Natural killer cell (primary cell): ENCODE results near the gene NCF4. TPM values are rescaled to one million over a fixed set of nuclear protein-coding genes. Genes with fewer than 3 reads are reported as not detected.

Experiments
- ATAC-seq, 3 donors: fragments of 150-1000 bp in 2 of 3; fragments of 200-7000 bp in 1 of 3; cut with Tn5 transposase; 1 replicate in 1 of 3; 2 replicates in 2 of 3; pipeline ENCODE4 v1.10.0; 2021; ENCODE audit warnings: mild to moderate bottlenecking in 2 of 3, moderate library complexity in 2 of 3
- DNase-seq, 2 donors: peaks; one replicate each; pipeline versions ENCODE4 v3.0.0 to v3.0.0-alpha.2; 2013 to 2021; ENCODE audit warnings: mixed read lengths in 1 of 2
- H3K27ac ChIP-seq: one replicate; pipeline ENCODE4 v1.5.1; 2013; ENCODE audit warnings: mild to moderate bottlenecking, low read length
- H3K27me3 ChIP-seq: one replicate; pipeline ENCODE4 v1.6.1; 2013; ENCODE audit warnings: low read length; ENCODE audit not compliant: control insufficient read depth, insufficient read depth
- H3K36me3 ChIP-seq: one replicate; pipeline ENCODE4 v1.6.1; 2013; ENCODE audit warnings: low read length; ENCODE audit not compliant: control insufficient read depth, insufficient read depth
- H3K4me1 ChIP-seq: one replicate; pipeline ENCODE4 v1.6.1; 2013; ENCODE audit warnings: low read length; ENCODE audit not compliant: control insufficient read depth, insufficient read depth
- H3K4me3 ChIP-seq: one replicate; pipeline ENCODE4 v1.5.1; 2013; ENCODE audit warnings: low read length
- H3K9me3 ChIP-seq: one replicate; pipeline ENCODE4 v1.6.1; 2013; ENCODE audit warnings: low read length; ENCODE audit not compliant: control insufficient read depth, insufficient read depth
- H3K27ac Mint-ChIP-seq, 2 donors: one replicate each; pipeline ENCODE4 v1.8.0; 2022; ENCODE audit warnings: mild to moderate bottlenecking in 2 of 2, mixed read lengths in 2 of 2, moderate library complexity in 1 of 2
- H3K27me3 Mint-ChIP-seq, 2 donors: one replicate each; pipeline ENCODE4 v1.8.0; 2022; ENCODE audit warnings: low read depth in 2 of 2, mixed read lengths in 2 of 2
- H3K36me3 Mint-ChIP-seq: one replicate; pipeline ENCODE4 v1.8.0; 2022; ENCODE audit warnings: mixed read lengths
- H3K4me1 Mint-ChIP-seq, 2 donors: one replicate each; pipeline ENCODE4 v1.8.0; 2022; ENCODE audit warnings: mixed read lengths in 2 of 2
- H3K4me3 Mint-ChIP-seq: one replicate; pipeline ENCODE4 v1.8.0; 2022; ENCODE audit warnings: mild to moderate bottlenecking, moderate library complexity, mixed read lengths
- H3K9me3 Mint-ChIP-seq, 2 donors: one replicate each; pipeline ENCODE4 v1.8.0; 2022; ENCODE audit warnings: mixed read lengths in 2 of 2
- WGBS: methylation state at CpG from one replicate; pipeline ENCODE4 v1.1.7; 2013; ENCODE audit warnings: missing lambda C conversion rate; ENCODE audit not compliant: insufficient coverage; 5-methylcytosine and 5-hydroxymethylcytosine counted together
- intact Hi-C: fragments of 100-400 bp; cut with micrococcal nuclease; formaldehyde crosslinking; loops from one replicate; pipeline ENCODE4 v1.14.2; 2022
- total RNA-seq, 4 donors: library from RNA; stranded (reverse); fragments of 120-200 nt in 1 of 4; gene quantifications; one replicate each; pipeline versions ENCODE4 v1.2.3 to v1.2.4, GENCODE V29; 2013 to 2022
- TF ChIP-seq, protein P1 (sequence below): fragments of 200-600 bp; IDR thresholded peaks from one replicate; pipeline ENCODE4 v1.8.0; 2022; ENCODE audit warnings: antibody characterized with exemption

NCF4 gene
- total RNA-seq, 3 donors from 2014 or later (not counting 1 experiment from before 2014, with no cell fraction given) = 2.6 to 33.2 (median 3.1) TPM

DNA sequence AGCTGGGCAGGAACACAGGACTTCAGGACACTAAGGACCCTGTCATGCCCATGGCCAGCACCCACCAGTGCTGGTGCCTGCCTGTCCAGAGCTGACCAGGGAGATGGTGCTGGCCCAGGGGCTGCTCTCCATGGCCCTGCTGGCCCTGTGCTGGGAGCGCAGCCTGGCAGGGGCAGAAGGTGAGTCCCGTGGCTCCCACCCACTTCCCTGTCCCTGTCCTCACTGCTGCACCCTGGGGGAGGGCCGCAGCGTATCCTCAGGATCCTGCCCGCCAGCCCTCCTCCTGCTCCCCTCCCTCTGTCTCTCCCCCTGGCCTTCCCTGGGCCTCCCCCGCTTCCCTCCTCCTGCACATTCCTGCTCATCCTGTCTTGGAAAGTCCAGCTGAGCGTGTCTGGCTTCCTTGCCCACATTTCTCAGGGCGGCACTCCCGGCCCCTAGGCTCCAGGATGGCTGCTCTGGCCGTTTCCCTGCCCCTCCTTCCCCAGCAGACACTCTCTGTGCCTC is 61.4 kb downstream of the NCF4 start:
- peaks cover 15 to 16% of the 10 kb centered on the region in 2 donors for H3K27me3 Mint-ChIP-seq
- no peak overlapping the region for H3K27ac ChIP-seq
- no peaks in the 10 kb centered on the region for H3K9me3 ChIP-seq
- ATAC-seq = no peak
- H3K9me3 Mint-ChIP-seq = no peaks in the 10 kb centered on the region
- H3K4me3 Mint-ChIP-seq = no peak overlapping the region
- H3K4me3 ChIP-seq = no peak overlapping the region
- no peak for DNase-seq
- no peaks in the 10 kb centered on the region for H3K27me3 ChIP-seq
- no peak overlapping the region for H3K27ac Mint-ChIP-seq
- no peaks in the 10 kb centered on the region for H3K36me3 Mint-ChIP-seq
- H3K4me1 ChIP-seq = peaks cover 7% of the 10 kb centered on the region
- TF ChIP-seq, protein P1, sequence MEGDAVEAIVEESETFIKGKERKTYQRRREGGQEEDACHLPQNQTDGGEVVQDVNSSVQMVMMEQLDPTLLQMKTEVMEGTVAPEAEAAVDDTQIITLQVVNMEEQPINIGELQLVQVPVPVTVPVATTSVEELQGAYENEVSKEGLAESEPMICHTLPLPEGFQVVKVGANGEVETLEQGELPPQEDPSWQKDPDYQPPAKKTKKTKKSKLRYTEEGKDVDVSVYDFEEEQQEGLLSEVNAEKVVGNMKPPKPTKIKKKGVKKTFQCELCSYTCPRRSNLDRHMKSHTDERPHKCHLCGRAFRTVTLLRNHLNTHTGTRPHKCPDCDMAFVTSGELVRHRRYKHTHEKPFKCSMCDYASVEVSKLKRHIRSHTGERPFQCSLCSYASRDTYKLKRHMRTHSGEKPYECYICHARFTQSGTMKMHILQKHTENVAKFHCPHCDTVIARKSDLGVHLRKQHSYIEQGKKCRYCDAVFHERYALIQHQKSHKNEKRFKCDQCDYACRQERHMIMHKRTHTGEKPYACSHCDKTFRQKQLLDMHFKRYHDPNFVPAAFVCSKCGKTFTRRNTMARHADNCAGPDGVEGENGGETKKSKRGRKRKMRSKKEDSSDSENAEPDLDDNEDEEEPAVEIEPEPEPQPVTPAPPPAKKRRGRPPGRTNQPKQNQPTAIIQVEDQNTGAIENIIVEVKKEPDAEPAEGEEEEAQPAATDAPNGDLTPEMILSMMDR = no peak
- H3K36me3 ChIP-seq = no peaks in the 10 kb centered on the region
- intact Hi-C loops = no loop called here
- WGBS = 89% methylated on average over 10 of the region's 10 CpGs
- H3K4me1 Mint-ChIP-seq = no peaks in the 10 kb centered on the region

DNA sequence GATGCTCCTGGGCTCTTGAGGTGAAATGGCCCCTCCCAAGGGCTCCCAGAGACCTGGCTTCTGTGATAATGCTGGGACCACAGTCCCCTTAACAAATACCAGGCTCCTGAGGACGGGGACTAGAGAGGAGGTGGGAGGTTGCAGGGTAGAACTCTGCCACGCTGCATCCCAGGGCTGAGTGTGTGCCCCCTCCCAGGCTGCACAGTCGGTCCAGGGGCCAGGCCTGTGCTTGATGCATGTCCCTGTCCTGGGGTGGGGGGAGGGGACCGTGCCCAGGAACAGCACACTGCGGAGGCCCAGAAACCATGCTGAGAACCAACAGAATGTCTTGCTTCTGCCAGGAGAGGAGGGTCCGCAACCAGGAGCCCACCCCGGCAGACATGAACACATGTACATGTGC is 61.9 kb downstream of the NCF4 start:
- Histone ChIP-seq H3K27ac (no peak overlapping the region), H3K27me3 (no peaks in the 10 kb centered on the region), H3K4me1 (peaks cover 7% of the 10 kb centered on the region), H3K36me3 (no peaks in the 10 kb centered on the region), H3K9me3 (no peaks in the 10 kb centered on the region), H3K4me3 (no peak overlapping the region)
- Mint-ChIP-seq H3K4me1 (no peaks in the 10 kb centered on the region), H3K27ac (no peak overlapping the region), H3K36me3 (no peaks in the 10 kb centered on the region), H3K9me3 (no peaks in the 10 kb centered on the region), H3K4me3 (no peak overlapping the region), H3K27me3 (peaks cover 13 to 15% of the 10 kb centered on the region in 2 donors)
- ATAC-seq (no peak), DNase-seq (no peak)
- TF ChIP-seq, protein P1 = no peak
- intact Hi-C loops = no loop called here
- WGBS = 88% methylated on average over 7 of the region's 7 CpGs

DNA sequence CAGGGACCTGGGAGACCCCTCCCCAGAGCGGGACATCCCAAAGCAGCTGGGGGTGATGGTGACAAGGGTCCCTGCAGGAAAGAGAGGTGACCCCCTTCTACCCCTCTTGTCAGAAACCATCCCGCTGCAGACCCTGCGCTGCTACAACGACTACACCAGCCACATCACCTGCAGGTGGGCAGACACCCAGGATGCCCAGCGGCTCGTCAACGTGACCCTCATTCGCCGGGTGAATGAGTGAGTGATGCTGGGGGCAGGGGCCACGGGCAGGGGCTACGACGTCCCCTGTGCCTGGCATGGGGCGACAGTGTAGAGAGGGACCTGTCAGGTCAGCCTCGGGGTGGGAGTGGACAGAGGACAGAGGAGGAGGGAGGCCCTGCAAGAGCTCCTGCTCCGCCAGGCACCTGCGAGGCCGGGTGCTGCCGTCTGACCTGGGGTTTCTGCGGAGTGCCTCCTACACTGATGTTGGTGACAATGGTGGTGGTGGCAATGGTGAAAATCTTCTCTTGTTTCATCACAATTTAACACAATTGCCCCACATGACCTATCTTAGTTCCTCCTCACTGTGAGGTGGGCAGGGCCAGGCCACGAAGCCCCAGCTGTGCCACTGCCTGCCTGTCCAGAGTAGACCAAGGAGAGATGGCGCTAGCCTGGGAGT is 62.5 kb downstream of the NCF4 start:
- ATAC-seq = peak in 1 of 3 donors; percentile 52

More for the DNA sequence above, 62.5 kb downstream of the NCF4 start:
- H3K36me3 Mint-ChIP-seq = no peaks in the 10 kb centered on the region
- H3K4me1 ChIP-seq = peaks cover 7% of the 10 kb centered on the region
- no peak overlapping the region for H3K4me3 ChIP-seq
- H3K4me1 Mint-ChIP-seq = no peaks in the 10 kb centered on the region
- no peaks in the 10 kb centered on the region for H3K9me3 ChIP-seq
- DNase-seq = no peak
- H3K9me3 Mint-ChIP-seq = no peaks in the 10 kb centered on the region
- 87% methylated on average over 20 of the region's 21 CpGs for WGBS
- H3K27ac Mint-ChIP-seq = no peak overlapping the region
- H3K27ac ChIP-seq = no peak overlapping the region
- TF ChIP-seq, protein P1 = no peak
- intact Hi-C loops = no loop called here
- H3K4me3 Mint-ChIP-seq = no peak overlapping the region
- no peaks in the 10 kb centered on the region for H3K27me3 ChIP-seq
- H3K27me3 Mint-ChIP-seq = peaks cover 13% of the 10 kb centered on the region in 2 donors
- no peaks in the 10 kb centered on the region for H3K36me3 ChIP-seq
